ENCODE results near the gene FADS1.

FADS1 gene

GRCh38 chr11:61817471-61818202, 834 bp upstream of the FADS1 start:
- DNase-seq = no peak

GRCh38 chr11:61815790-61816735, 740 bp downstream of the FADS1 start:
- peak; percentile 37 for DNase-seq

GRCh38 chr11:61814958-61815789, 1.6 kb downstream of the FADS1 start:
- peak; percentile 64 for DNase-seq

- no peak for DNase-seq
These were observed 2.4 kb downstream of the FADS1 start for GRCh38 chr11:61814247-61814957.

GRCh38 chr11:61812736-61813411, 3.9 kb downstream of the FADS1 start:
- no peak for DNase-seq

- no peak for DNase-seq
These were observed 5.0 kb downstream of the FADS1 start for GRCh38 chr11:61811831-61812230.

- no peak for DNase-seq
These were observed 6.1 kb downstream of the FADS1 start for GRCh38 chr11:61810671-61811175.

GRCh38 chr11:61806785-61807184, 10.0 kb downstream of the FADS1 start:
- DNase-seq = no peak

- DNase-seq = no peak
These were observed 11.7 kb downstream of the FADS1 start for GRCh38 chr11:61805146-61805545.

GRCh38 chr11:61803889-61804647, 12.7 kb downstream of the FADS1 start:
- DNase-seq = no peak

- DNase-seq = no peak
These were observed 14.2 kb downstream of the FADS1 start for GRCh38 chr11:61802605-61803004.

GRCh38 chr11:61800331-61801281, 16.2 kb downstream of the FADS1 start:
- no peak for DNase-seq

GRCh38 chr11:61799665-61800284, 17.0 kb downstream of the FADS1 start:
- no peak for DNase-seq

GRCh38 chr11:61797263-61797944, 19.4 kb downstream of the FADS1 start:
- DNase-seq = peak; percentile 6

GRCh38 chr11:61795876-61796526, 20.8 kb downstream of the FADS1 start:
- DNase-seq = no peak

- no peak for DNase-seq
These were observed 21.3 kb downstream of the FADS1 start for GRCh38 chr11:61795459-61795858.

- no peak for DNase-seq
These were observed 22.2 kb downstream of the FADS1 start for GRCh38 chr11:61794579-61794978.

- DNase-seq = no peak
These were observed 23.0 kb downstream of the FADS1 start for GRCh38 chr11:61793829-61794204.
